HG03064 (cell line): Measurements from ENCODE around the gene ZNF277.
A peak's percentile ranks its signal among the peaks of the same experiment; 100 is the strongest.
"Not testable (repeated sequence)": the region's sequence is repeated elsewhere in the genome, so short reads cannot be mapped to it uniquely, and the experiment has no call there.

ENCODE experiments used
- ATAC-seq: cut with Tn5 transposase; IDR thresholded peaks from one replicate; pipeline ENCODE4 v1.9.1; 2021; ENCODE audit warnings: low read depth; ENCODE audit not compliant: unreplicated experiment

Gene ZNF277

DNA sequence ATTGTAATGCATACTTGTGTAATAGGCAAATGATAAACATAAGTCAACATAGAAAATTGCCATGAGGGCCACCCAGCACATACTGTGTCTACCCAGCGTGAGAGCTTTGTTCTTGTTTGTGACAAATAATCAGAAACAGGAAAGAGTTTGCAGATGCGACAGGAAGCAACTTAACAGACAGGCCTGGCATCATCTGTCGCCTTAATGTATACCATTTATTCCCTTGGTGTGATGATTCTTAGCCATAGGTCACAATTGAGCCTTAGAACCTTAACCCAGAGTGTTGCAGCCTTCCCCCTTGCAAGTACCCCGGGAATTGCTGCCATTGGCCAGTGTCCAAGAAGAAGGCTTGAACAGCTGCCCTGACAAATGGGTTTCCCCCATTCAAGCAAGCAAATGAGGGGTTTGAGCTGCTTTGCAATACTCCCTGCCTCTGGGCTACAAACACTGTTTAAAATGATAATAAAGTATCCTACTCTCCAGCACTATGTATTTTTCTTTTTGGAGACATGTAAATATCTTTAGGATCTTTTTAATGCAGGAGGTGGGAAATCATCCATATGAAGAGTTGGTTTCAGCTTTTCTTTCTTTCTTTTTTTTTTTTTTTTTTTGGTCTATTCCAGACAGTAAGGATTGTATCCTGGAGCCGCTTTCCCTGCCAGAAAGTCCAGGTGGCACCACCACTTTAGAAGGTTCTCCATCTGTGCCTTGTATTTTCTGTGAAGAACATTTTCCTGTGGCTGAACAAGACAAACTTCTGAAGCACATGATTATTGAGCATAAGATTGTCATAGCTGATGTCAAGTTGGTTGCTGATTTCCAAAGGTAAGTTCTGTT is 80.0 kb downstream of the ZNF277 start:
- peak; percentile 76 for ATAC-seq

DNA sequence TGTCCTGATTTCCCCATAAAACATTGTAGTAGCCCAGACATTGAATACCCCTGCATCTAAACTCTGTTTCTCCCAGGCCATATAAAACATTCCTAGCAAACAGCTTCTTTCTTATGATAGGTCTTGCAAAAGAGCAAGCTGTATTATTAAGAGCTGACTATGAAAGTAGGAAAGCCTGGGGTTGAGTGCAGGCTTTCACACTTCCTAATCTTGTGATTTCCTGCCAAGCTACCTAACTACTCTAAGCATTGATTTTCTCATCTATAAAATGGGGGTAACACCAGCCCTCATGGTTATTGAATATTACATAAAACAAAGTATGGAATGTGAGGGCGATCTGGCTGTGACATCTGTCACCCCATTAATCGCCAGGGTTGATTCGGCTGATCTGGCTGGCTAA is 81.8 kb downstream of the ZNF277 start:
- no peak for ATAC-seq

DNA sequence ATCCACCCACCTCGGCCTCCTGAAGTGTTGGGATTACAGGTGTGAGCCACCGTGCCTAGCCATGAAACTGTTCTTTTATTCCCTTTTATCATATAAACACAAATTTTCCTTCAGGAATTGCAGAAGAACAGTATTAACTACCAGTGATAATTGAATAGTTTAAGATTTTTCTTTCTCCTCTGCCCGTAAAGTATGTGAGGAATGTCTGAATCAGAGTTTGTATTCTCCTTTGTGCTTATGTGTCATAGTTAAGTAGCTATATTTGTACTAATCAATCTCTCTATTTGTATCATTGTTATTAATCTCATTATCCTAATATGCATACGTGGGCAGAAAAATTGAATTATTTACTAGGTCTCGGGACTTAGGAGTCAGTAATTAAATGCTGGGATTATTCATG is 83.6 kb downstream of the ZNF277 start:
- ATAC-seq: no peak

DNA sequence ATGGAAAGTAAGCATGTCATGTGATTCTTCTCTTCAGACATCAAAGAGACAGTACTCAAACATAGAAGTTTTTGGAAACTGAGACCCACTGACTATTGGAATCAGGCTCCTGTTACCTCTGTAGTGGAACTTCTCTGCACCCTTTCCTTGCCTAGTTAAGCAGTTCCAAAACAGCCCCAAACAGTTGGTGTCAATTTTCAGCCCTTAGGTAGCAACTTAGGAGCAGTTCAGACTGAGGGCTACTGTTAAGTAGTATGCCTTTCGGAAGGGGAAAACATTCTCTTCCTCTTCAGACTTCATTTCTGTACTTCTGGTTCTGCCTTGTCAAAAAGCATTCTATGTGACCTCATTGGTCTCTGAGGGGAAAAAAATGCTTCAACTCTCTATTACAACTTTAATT is 85.7 kb downstream of the ZNF277 start:
- ATAC-seq: no peak

DNA sequence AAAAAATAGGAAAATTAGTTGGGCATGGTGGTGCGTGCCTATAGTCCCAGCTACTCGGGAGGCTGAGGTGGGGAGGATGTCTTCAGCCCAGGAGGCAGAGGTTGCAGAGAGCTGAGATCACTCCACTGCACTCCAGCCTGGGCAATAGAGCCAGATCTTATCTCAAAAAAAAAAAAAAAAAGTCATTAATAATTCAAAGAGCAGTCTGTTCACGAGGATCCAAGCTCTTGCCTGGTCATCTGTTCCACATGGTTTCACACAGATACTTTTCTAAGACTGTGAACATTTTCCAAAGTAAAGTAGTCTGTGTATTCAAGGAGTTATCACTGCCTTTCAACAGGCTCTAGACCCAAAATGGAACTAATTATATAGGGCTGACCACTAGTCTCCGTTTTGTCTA is 86.9 kb downstream of the ZNF277 start:
- no peak for ATAC-seq

DNA sequence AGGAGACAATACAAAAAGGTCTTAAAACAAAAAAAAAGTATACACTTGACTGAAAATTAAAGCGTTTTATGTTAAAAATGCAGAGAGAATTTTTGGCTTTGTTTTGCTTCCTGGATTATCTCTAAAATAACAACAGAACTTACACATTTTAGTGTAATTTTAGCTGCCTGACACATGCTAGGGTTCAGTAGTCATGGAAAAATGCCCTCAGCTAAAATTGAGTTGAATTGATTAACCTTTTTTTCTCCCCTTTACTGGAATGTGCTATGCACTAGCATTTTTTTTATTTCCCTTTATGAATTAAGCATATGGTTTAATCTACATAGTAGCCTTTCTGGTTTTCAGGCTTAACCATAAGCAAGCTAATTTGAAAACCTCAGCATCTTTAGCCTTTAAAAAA is 89.9 kb downstream of the ZNF277 start:
- ATAC-seq: no peak

DNA sequence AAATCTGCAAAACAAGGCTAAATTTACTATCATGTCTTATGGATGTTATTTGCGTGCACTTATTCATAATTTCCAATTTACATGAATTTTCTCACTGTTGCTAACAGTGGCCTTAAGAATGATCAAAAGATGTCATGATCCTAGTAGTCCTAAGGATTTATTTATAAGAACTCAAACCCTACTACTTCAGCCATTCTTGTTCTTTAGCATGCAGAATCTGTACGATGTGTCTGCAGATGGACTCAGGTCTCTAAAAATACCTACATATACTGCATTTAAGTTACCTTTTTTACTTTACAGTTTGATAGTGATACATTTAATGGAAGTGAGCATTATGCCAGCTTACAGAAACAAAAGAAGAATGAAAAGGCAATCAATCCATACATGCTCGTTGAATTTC is 91.2 kb downstream of the ZNF277 start:
- ATAC-seq: no peak

DNA sequence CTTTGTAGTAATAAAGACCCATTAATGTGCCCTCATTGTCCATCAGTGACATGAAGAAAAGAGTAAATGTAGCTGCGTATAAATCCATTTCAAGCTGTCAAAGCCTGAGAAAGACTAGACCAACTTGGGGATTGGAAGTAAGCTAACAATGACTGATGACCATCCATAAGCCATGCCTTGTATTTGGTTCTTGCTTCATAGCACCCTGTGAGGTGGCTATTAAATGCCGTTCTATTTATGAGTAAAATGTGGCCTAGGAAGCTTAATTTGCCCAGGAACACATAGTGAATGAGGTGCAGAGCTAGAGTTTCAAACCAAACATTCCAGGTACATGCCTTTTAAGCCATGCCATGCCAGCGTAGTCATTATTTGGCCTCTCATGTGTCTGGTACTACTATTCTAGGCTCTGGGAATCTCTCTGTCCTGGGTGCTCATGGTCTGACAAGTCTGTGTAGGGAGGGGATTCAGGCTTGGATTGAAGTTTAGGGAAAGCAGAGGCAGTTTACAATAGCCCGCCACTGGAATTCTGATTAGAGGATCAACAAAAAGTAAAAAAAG is 92.1 kb downstream of the ZNF277 start:
- no peak for ATAC-seq

DNA sequence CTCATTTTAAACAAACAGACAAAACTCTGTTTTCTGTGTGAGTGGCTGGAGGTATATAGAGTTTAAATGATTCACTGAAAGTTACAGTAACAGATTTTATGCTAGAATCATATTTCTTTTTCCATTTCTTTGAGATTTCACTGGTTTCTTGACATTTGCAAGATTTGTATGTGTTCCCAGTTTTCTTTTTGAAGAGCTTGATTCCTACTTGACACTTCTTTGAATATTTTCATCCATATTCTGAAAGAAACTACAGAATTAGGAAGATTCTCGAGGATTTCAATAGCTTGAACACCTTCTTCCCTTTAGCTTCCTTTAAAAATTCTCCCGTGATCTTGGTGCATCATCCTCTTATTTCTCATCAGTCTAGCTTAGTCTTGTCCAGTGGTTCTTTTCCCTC is 93.6 kb downstream of the ZNF277 start:
- no peak for ATAC-seq

DNA sequence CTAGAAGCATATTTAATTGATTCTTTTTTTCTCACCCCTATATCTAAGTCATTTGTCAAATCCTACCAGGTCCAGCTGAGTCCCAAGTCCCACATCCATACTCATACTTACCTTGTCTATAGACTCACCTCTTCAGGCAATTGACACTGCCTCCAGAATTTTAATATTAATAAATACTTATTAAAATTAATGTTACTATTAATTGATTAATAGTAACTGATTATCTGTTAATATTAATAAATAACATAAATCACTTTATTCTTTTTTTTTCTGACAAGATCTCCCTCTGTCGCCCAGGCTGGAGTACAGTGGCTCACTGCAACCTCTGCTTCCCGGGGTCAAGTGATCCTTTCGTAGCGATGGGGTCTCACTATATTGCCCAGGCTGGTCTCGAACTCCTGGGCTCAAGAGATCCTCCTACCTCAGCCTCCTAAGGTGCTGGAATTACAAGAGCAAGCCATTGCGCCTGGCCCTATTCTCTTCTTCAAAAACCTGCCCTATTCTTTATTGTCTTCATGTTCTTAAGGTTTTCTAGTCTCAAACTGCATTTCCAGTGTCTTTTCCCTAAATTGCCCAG is 94.4 kb downstream of the ZNF277 start:
- ATAC-seq: no peak

DNA sequence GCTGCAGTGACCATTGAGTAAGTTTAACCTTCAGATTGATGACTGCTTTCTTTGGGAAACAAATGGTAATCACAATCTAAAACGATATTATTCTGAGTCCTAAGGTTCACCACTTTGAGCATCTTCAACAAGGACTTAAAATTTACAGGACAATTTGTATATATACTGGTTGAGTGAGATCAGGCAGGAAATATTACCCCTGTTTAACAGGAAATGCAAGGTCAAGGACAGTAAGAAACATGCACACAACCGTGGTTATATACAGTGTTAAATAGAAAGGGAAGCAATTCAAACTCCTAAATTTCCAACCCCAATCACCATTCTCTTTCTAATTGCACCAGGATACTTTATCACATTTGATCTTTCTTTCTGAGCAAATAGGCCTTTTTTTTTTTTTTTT is 96.1 kb downstream of the ZNF277 start:
- ATAC-seq: no peak

DNA sequence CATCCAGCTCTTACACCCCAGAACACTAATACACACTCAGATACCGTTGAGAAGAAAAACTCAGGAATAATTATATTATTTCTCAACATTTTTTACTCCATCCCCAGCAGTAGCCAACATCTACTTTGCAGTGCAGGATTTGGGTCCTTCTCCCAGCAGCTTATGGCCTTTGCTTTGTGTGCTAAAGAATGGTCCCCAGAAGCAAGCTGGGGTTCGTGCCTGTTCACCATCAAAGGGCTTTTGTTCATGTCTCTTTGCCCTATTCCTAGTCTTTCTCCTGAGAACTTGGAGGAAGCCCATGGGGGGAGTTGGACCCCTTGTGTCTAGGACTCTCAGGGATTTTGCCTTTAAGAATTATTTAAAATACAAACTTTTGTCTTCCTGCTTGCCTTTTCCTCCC is 100.4 kb downstream of the ZNF277 start:
- ATAC-seq: no peak

DNA sequence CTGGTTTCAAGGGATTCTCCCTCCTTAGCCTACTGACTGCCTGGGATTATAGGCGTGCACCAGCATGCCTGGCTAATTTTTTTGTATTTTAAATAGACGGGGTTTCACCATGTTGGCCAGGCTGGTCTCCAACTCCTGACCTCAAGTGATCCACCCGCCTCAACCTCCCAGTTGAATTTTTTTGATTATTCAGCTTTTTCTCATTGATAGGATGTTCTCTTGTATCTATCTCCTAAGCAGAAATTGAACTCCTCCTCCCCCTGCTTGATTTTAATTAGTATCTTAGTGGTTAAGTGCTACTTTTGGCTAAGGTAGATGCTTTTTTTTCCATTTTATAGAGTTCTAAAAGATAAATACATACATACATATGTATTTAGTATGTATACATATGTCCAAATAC is 101.0 kb downstream of the ZNF277 start:
- ATAC-seq: no peak

DNA sequence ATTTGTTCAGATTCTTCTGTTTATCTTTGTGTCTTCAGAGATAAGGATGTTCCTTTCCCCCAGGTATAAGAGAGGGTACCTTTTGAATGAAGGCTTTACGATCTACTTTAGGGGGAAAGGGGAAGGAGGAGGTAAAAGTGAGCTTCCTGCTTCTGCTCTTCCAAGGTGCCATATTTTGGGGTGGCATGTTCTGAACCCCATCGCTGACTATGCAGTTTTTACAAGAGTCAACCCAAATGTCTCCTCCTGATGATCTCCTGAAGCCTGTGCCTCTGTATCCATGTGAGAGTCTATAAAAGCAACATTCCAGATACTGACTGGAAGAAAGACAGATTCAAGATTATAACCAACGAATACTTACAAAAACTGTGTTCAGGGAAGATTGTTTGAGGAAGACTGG is 102.5 kb downstream of the ZNF277 start:
- no peak for ATAC-seq

DNA sequence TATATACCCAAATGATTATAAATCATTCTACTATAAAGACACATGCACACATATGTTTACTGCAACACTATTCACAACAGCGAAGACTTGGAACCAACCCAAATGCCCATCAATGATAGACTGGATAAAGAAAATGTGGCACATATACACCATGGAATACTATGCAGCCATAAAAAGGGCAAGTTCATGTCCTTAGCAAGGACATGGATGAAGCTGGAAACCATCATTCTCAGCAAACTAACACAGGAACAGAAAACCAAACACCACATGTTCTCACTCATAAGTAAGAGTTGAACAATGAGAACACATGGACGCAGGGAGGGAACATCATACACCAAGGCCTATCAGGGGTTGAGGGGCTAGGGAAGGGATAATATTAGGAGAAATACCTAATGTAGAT is 110.3 kb downstream of the ZNF277 start:
- ATAC-seq: not testable (repeated sequence)

DNA sequence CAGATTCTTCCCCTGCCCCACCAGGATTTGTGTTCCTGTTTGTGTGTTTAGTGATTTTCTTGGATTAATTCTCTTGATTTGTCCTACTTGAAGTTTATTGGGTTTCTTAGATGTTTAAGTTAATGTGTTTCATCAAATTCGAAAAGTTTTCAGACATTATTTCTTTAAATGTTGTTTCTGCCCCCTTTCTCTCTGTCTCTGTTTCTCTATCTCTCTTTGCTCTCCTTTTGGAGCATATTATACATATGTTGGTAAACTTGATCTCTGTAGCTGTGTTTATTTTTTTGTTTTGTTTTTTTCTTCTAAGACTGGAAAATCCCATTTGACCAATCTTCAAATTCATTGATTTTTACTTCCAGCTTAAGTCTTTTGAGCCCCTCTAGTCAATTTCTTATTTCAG is 115.6 kb downstream of the ZNF277 start:
- no peak for ATAC-seq

DNA sequence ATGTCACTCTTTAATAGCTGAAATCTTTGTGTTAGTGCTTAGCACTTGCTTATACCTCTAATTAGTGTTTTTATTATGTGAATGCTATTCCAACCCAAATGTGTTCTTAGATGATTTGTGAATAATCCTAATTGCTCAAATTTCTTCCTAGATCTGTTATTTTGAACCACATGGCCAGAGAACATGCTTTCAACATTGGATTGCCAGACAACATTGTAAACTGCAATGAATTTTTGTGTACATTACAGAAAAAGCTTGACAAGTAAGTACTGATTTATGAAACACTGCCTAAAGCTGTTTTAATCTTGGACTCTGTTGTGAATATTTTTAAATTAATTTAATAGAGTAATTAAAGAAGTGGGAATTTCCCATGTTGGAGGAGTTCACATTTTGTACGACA is 121.1 kb downstream of the ZNF277 start:
- ATAC-seq: no peak

DNA sequence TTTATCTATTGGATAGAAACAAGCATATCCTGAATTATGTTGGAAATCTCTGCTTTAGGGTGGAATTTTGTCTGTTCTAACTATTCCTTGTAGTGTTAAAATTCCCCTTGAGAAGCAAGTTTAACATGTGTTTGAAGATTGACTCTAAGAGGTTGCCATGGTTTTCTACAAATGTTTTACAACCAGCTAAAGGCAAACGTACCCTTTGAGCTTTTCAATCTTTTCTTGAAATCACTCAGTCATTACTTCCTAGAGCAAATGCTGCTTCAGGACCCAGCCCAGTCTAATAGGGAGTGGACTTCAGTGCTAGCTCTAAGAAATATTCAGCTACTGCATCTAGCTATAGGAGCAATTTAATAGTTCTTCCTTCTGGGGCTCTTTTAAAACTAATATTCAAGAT is 125.0 kb downstream of the ZNF277 start:
- ATAC-seq: no peak

DNA sequence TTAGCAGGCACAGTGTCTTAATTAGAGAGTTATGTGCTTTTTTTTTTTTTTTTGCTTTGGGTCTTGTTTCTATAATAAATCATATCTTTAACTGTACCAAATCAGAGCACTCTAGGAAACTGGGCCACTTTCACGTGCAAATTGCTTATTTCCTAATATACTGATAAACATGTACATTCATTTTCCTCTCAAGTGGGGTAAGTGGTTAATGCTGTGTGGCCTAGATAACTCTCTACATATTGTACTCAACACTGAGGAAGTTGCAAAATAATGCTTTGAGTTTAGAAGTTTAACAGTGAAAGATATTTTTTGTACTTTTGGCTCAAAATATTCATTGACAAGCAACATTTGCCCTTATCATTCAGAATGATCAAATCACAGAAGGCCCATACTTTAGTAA is 127.9 kb downstream of the ZNF277 start:
- ATAC-seq: no peak

DNA sequence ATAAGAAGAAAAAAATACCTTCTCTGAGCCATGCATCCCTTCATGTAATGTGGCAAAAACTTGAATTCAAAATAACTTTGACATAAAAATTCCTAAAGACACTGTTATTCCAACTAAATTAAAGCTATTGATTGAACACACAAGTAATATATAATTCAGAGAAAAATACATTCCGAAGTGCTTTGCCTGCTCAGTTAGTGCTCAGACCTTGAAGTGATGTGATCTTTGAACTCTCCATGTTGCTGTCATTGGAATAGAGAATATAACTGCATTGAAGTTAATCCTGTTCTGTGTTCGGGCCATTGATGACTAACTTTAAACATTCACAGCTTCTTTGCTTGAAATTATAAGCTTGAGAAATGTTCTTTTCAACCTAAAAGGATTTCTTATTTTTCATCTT is 129.8 kb downstream of the ZNF277 start:
- ATAC-seq: no peak

DNA sequence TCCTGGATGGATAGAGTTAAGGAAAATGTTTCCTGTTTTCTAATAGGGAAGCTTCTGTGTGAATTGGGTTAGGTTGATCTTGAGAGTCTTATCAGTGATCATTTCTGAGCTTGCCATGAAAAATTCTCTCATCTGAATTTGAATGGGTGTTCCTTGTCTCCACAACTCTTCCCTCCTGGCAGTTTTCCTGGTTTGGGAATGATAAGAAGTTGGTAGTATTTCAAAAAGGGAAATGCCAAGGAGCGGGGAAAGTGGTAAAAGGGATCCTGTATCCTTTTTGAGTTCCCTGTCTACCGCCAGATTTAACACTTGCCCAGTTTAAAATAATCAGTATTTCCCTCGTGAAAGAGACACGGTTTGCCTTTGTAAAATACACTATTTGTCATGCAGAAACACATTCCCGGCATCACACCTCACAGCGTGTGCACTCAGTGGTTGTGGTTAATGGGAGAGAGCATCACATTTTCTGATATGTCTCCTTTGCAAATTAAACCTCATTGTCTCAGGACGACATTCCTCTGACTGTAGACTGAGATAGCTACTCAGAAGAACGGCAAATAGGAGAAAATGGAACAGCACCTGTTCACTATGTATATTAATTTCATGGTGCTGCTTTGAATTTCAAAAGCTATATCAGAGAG is 130.6 kb downstream of the ZNF277 start:
- ATAC-seq: no peak

DNA sequence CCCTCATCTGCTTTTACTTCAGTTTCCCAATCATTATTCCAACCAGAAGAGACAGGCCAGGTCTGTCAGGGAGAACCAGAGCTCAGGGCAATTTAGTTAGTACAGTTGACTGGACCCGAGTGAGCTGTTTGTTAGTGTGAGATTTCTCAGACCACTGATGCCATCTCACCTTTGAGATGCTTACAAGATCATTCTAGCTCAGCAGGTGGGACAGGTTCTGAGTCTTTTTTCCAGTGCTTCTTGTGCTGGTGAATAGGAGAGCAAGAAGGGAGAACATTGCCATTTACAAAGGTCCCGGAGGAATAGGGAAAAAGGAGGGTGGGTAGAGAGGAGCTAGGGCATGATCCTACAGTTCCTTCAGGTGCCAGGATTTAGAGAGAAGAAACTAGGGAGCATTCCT is 131.4 kb downstream of the ZNF277 start:
- ATAC-seq: no peak
